SK-N-SH (cell line): ENCODE data around the gene CCDC154. TPM values are rescaled to one million over a fixed set of nuclear protein-coding genes. Genes with fewer than 3 reads are reported as not detected.

Source experiments
- CTCF ChIA-PET: fragments of 300-600, 350-600 bp; formaldehyde crosslinking; extraction: SDS; loops from one replicate; lab custom pipeline; 2021; lab: Yijun Ruan, JAX
- POLR2A ChIA-PET: fragments of 350-600 bp; sonication (Branson Sonifier 250); formaldehyde crosslinking; extraction: SDS; loops from one replicate; lab custom pipeline; 2020; ENCODE audit warnings: antibody characterized with exemption, inconsistent platforms; lab: Yijun Ruan, JAX
- DNase-seq: peaks from one replicate; pipeline ENCODE4 v3.0.0; 2012
- H2AFZ ChIP-seq: fragments of 200-600 bp; sonication (generic); 2 replicates; pipeline ENCODE4 v1.8.1; 2016; ENCODE audit warnings: antibody characterized with exemption, mild to moderate bottlenecking, low read depth
- H3F3A ChIP-seq: fragments of 200-600 bp; sonication (generic); replicated peaks from 2 replicates; pipeline ENCODE3; 2016; ENCODE audit warnings: antibody characterized with exemption, mild to moderate bottlenecking; ENCODE audit not compliant: insufficient read depth
- H3K27ac ChIP-seq, 2 experiments: fragments of 200-500 bp in 1 of 2; fragments of 200-600 bp in 1 of 2; sonication (Bioruptor generic) in 1 of 2; sonication (generic), shearing (Covaris generic) in 1 of 2; 2 replicates each; pipeline versions ENCODE4 v1.5.1 to v1.6.1; 2014 to 2016; ENCODE audit warnings: low read depth in 2 of 2, inconsistent platforms in 1 of 2, low read length in 1 of 2, mild to moderate bottlenecking in 1 of 2, mixed read lengths in 1 of 2
- H3K27me3 ChIP-seq: fragments of 200-600 bp; sonication (generic), shearing (Covaris generic); 2 replicates; pipeline ENCODE4 v1.6.1; 2016; ENCODE audit warnings: mixed run types; ENCODE audit not compliant: insufficient read depth
- H3K36me3 ChIP-seq, 2 experiments: fragments of 200-500 bp in 1 of 2; fragments of 200-600 bp in 1 of 2; sonication (Bioruptor generic) in 1 of 2; sonication (generic) in 1 of 2; replicated peaks in 1 of 2; 2 replicates each; pipeline versions ENCODE3 to v1.5.1; 2014 to 2016; ENCODE audit warnings: low read length in 1 of 2, mild to moderate bottlenecking in 1 of 2; ENCODE audit not compliant: insufficient read depth in 2 of 2, control insufficient read depth in 1 of 2
- H3K4me1 ChIP-seq, 2 experiments: fragments of 200-500 bp in 1 of 2; fragments of 200-600 bp in 1 of 2; sonication (Bioruptor generic) in 1 of 2; sonication (generic), shearing (Covaris generic) in 1 of 2; 2 replicates each; pipeline versions ENCODE4 v1.5.1 to v1.6.1; 2014 to 2016; ENCODE audit warnings: low read depth in 1 of 2, low read length in 1 of 2, mixed run types in 1 of 2; ENCODE audit not compliant: insufficient read depth in 2 of 2, control insufficient read depth in 1 of 2
- H3K4me2 ChIP-seq: fragments of 200-600 bp; sonication (generic), shearing (Covaris generic); 2 replicates; pipeline ENCODE4 v1.6.1; 2017; ENCODE audit warnings: mixed run types
- H3K4me3 ChIP-seq, 2 experiments: fragments of 200-500 bp in 1 of 2; fragments of 200-600 bp in 1 of 2; sonication (Bioruptor generic) in 1 of 2; sonication (generic), shearing (Covaris generic) in 1 of 2; 2 replicates each; pipeline versions ENCODE4 v1.5.1 to v1.8.1; 2014 to 2016; ENCODE audit warnings: low read depth in 2 of 2, inconsistent platforms in 1 of 2, low read length in 1 of 2, mild to moderate bottlenecking in 1 of 2, mixed read lengths in 1 of 2, moderate library complexity in 1 of 2
- H3K79me2 ChIP-seq: fragments of 200-600 bp; sonication (generic); 2 replicates; pipeline ENCODE4 v1.8.1; 2017; ENCODE audit warnings: mild to moderate bottlenecking; ENCODE audit not compliant: insufficient read depth
- H3K9ac ChIP-seq: fragments of 200-600 bp; sonication (generic); 2 replicates; pipeline ENCODE4 v1.6.1; 2017; ENCODE audit warnings: mixed run types
- H3K9me2 ChIP-seq: fragments of 200-600 bp; sonication (generic); 2 replicates; pipeline ENCODE4 v1.6.1; 2017; ENCODE audit warnings: mixed run types
- H3K9me3 ChIP-seq: fragments of 200-600 bp; sonication (generic); 2 replicates; pipeline ENCODE4 v1.6.1; 2017; ENCODE audit warnings: mixed run types, mild to moderate bottlenecking, moderate library complexity
- H4K20me1 ChIP-seq: fragments of 200-600 bp; sonication (generic); 2 replicates; pipeline ENCODE4 v1.6.1; 2017; ENCODE audit warnings: mild to moderate bottlenecking, mixed run types; ENCODE audit not compliant: insufficient read depth
- CHD2 ChIP-seq: fragments of 150-350 bp; IDR thresholded peaks from 2 replicates; pipeline ENCODE4 v1.6.1; 2018; ENCODE audit warnings: low read length; ENCODE audit not compliant: partially characterized antibody
- EP300 ChIP-seq, 2 experiments: IDR thresholded peaks; 2 replicates each; pipeline versions ENCODE4 v1.4.0 to v1.6.1; 2012; ENCODE audit warnings: borderline replicate concordance in 1 of 2, low read depth in 1 of 2, low read length in 1 of 2
- FOXJ3 ChIP-seq: sonication (generic); formaldehyde crosslinking; IDR thresholded peaks from 2 replicates; pipeline ENCODE4 v1.5.1; 2020; ENCODE audit warnings: mild to moderate bottlenecking, missing genetic modification reagents
- FOXM1 ChIP-seq: IDR thresholded peaks from 2 replicates; pipeline ENCODE4 v1.4.0; 2012; ENCODE audit warnings: low read depth, mild to moderate bottlenecking
- GABPA ChIP-seq: IDR thresholded peaks from 2 replicates; pipeline ENCODE4 v1.4.0; 2012; ENCODE audit warnings: low read depth, mild to moderate bottlenecking
- GATA2 ChIP-seq: sonication (generic); formaldehyde crosslinking; IDR thresholded peaks from 2 replicates; pipeline ENCODE4 v1.5.0; 2020; ENCODE audit warnings: mild to moderate bottlenecking, missing genetic modification reagents
- MXI1 ChIP-seq: IDR thresholded peaks from 2 replicates; pipeline ENCODE4 v1.6.1; 2012; ENCODE audit warnings: mild to moderate bottlenecking, low read depth, low read length, improper control_type of control experiment
- POLR2AphosphoS5 ChIP-seq: IDR thresholded peaks from 2 replicates; pipeline ENCODE4 v1.6.1; 2012; ENCODE audit warnings: low read depth, low read length
- RAD21 ChIP-seq: IDR thresholded peaks from 2 replicates; pipeline ENCODE4 v1.6.1; 2012; ENCODE audit warnings: mild to moderate bottlenecking, low read length
- RXRA ChIP-seq: IDR thresholded peaks from 2 replicates; pipeline ENCODE4 v1.4.0; 2012; ENCODE audit warnings: low read depth, mild to moderate bottlenecking, borderline replicate concordance
- SIN3A ChIP-seq: IDR thresholded peaks from 2 replicates; pipeline ENCODE4 v1.6.1; 2012; ENCODE audit warnings: low read depth, mild to moderate bottlenecking, low read length, moderate library complexity, borderline replicate concordance
- SMC3 ChIP-seq: IDR thresholded peaks from 2 replicates; pipeline ENCODE4 v1.6.1; 2012; ENCODE audit warnings: low read depth, low read length, improper control_type of control experiment
- TEAD4 ChIP-seq: IDR thresholded peaks from 2 replicates; pipeline ENCODE4 v1.4.0; 2012; ENCODE audit warnings: mild to moderate bottlenecking, borderline replicate concordance; ENCODE audit not compliant: insufficient read depth
- YY1 ChIP-seq: IDR thresholded peaks from 2 replicates; pipeline ENCODE4 v1.4.0; 2012; ENCODE audit warnings: low read depth, mild to moderate bottlenecking
- WGBS: methylation state at CpG from one replicate; pipeline ENCODE4 v1.1.6; 2017; ENCODE audit warnings: low lambda C conversion rate; 5-methylcytosine and 5-hydroxymethylcytosine counted together
- polyA plus RNA-seq, 3 experiments: library from polyadenylated mRNA; depleted of rRNA; stranded (reverse); fragments of >200 nt; gene quantifications; 2 replicates each; pipeline ENCODE4 v1.2.3, GENCODE V29; 2012
- TF ChIP-seq, protein P1 (sequence below): fragments of 200-600 bp; sonication (generic); IDR thresholded peaks from 2 replicates; pipeline ENCODE4 v1.6.1; 2017; ENCODE audit warnings: antibody characterized with exemption, mild to moderate bottlenecking, moderate library complexity
- TF ChIP-seq, protein P2 (sequence below): fragments of 150-350 bp; IDR thresholded peaks from 2 replicates; pipeline ENCODE4 v1.6.1; 2016; ENCODE audit warnings: mild to moderate bottlenecking, low read depth, low read length
- TF ChIP-seq, protein P3 (sequence below): IDR thresholded peaks from 2 replicates; pipeline ENCODE4; 2012
- TF ChIP-seq, protein P4 (sequence below): IDR thresholded peaks from 2 replicates; pipeline ENCODE4 v1.4.0; 2012; ENCODE audit warnings: low read depth, borderline replicate concordance

The CCDC154 gene
- polyA plus RNA-seq, 1 of the 3 experiments (the other 2 are of a cell fraction): 0.35 TPM

DNA sequence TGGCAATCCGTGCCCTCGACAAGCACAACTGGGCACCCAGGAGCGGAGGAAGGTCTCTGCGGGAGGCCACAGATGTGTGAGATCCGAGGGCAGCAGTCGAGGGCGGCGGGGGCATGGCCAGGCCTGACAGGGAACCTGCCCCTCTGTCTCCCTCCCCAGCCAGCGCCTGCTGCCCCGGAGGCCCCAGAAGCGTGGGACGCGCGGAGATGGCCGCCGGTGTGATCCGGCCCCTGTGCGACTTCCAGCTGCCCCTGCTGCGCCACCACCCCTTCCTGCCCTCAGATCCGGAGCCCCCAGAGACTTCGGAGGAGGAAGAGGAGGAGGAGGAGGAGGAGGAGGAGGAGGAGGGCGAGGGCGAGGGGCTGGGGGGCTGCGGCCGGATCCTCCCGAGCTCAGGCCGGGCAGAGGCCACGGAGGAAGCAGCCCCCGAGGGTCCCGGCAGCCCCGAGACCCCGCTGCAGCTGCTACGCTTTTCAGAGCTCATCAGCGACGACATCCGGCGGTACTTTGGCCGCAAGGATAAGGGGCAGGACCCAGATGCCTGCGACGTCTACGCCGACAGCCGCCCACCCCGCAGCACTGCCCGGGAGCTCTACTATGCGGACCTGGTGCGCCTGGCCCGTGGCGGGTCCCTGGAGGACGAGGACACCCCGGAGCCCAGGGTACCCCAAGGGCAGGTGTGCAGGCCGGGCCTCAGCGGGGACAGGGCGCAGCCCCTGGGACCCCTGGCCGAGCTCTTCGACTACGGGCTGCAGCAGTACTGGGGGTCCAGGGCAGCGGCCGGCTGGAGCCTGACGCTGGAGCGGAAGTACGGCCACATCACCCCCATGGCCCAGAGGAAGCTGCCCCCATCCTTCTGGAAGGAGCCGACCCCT is 11.7 kb downstream of the CCDC154 start:
- Histone ChIP-seq H3K4me1 (peaks cover 0 to 13% of the 10 kb centered on the region in 2 experiments; a peak in 1 of 4 replicates), H3K9me2 (no peaks in the 10 kb centered on the region), H3F3A (no peaks in the 10 kb centered on the region), H3K4me2 (no peak overlapping the region), H3K79me2 (no peaks in the 10 kb centered on the region), H3K9ac (no peak overlapping the region), H3K27ac (no peak overlapping the region), H2AFZ (no peak overlapping the region), H3K27me3 (no peaks in the 10 kb centered on the region), H3K9me3 (no peaks in the 10 kb centered on the region), H3K4me3 (no peak overlapping the region), H4K20me1 (no peaks in the 10 kb centered on the region), H3K36me3 (no peaks in the 10 kb centered on the region)
- CTCF ChIA-PET: interaction anchor here (0.7 to 1.0 kb wide), 2 partner anchors 11 to 60 kb away, joined by 3 read pairs; no protein-coding TSS in a partner anchor
- DNase-seq: no peak
- WGBS: 87% methylated on average over 32 of the region's 63 CpGs
- TF ChIP-seq SIN3A (no peak), FOXM1 (no peak), FOXJ3 (CRISPR knock-in tag) (no peak), MXI1 (no peak), TEAD4 (no peak), GABPA (no peak)
- POLR2A ChIA-PET: interaction anchor here (1.5 kb wide), 1 partner anchor 12 kb away, joined by 7 read pairs; the partner anchor contains the start of gene UQCC4

DNA sequence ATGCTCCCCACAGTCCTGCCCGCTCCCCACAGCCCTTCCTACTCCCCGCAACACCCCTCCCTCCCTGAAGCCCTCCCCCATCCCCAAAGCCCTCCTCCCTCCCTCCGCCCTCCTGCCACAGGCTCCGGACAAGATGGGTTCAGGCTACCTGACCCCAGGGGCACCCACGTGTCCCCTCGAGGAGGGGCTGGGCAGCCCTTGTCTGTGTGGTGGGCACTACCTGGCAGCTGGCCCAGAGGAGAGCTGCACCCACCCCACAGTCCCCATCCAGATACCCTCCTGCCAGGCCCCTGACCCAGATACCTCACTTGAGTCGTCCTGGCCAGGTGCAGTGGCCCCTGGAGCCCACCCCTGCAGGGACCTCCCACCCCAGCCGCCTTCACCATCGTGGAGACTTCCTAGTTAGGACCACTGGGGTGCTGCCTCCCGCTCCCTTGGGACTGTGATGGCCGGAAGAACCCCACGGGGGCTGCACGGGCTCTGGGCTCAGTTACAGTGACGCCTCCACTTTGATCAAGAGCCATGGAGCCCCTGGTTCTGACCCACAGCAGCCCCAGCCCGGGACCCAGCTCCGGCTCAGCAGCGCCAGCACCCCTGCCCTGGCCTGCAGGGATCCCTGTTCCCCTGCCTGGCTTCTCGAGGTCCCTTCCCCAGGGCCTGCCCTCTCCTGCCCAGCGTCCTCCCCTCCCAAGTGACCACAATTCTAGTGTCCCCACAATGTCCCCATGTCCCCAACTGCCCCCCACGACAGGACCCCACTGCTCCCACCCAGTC is 12.7 kb downstream of the CCDC154 start:
- no peak overlapping the region for H3K9ac ChIP-seq
- peaks cover 0 to 13% of the 10 kb centered on the region in 2 experiments; a peak in 1 of 4 replicates for H3K4me1 ChIP-seq
- H3K27ac ChIP-seq: no peak overlapping the region
- no peaks in the 10 kb centered on the region for H3K79me2 ChIP-seq
- 66% methylated on average over 12 of the region's 20 CpGs for WGBS
- H3K4me3 ChIP-seq: no peak overlapping the region
- H3K9me2 ChIP-seq: no peaks in the 10 kb centered on the region
- CTCF ChIA-PET: no interaction called here
- H4K20me1 ChIP-seq: no peaks in the 10 kb centered on the region
- no peaks in the 10 kb centered on the region for H3K27me3 ChIP-seq
- no peaks in the 10 kb centered on the region for H3F3A ChIP-seq
- no peak overlapping the region for H3K4me2 ChIP-seq
- no peak for DNase-seq
- H3K9me3 ChIP-seq: no peaks in the 10 kb centered on the region
- H2AFZ ChIP-seq: no peak overlapping the region
- POLR2A ChIA-PET: interaction anchor here (2.3 kb wide), 1 partner anchor 11 kb away, joined by 6 read pairs; the partner anchor contains the start of gene UQCC4
- H3K36me3 ChIP-seq: no peaks in the 10 kb centered on the region
- TF ChIP-seq, protein P1, sequence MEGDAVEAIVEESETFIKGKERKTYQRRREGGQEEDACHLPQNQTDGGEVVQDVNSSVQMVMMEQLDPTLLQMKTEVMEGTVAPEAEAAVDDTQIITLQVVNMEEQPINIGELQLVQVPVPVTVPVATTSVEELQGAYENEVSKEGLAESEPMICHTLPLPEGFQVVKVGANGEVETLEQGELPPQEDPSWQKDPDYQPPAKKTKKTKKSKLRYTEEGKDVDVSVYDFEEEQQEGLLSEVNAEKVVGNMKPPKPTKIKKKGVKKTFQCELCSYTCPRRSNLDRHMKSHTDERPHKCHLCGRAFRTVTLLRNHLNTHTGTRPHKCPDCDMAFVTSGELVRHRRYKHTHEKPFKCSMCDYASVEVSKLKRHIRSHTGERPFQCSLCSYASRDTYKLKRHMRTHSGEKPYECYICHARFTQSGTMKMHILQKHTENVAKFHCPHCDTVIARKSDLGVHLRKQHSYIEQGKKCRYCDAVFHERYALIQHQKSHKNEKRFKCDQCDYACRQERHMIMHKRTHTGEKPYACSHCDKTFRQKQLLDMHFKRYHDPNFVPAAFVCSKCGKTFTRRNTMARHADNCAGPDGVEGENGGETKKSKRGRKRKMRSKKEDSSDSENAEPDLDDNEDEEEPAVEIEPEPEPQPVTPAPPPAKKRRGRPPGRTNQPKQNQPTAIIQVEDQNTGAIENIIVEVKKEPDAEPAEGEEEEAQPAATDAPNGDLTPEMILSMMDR: no peak
- no peak for TF ChIP-seq SMC3
- TF ChIP-seq POLR2AphosphoS5: no peak
- no peak for TF ChIP-seq EP300 (IDR thresholded peaks at IDR 0.05; ENCODE audit: borderline replicate concordance in 1 of 2, low read depth in 1 of 2, low read length in 1 of 2)
- TF ChIP-seq, protein P2, sequence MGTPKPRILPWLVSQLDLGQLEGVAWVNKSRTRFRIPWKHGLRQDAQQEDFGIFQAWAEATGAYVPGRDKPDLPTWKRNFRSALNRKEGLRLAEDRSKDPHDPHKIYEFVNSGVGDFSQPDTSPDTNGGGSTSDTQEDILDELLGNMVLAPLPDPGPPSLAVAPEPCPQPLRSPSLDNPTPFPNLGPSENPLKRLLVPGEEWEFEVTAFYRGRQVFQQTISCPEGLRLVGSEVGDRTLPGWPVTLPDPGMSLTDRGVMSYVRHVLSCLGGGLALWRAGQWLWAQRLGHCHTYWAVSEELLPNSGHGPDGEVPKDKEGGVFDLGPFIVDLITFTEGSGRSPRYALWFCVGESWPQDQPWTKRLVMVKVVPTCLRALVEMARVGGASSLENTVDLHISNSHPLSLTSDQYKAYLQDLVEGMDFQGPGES: no peak
- no peak for TF ChIP-seq SIN3A
- no peak for TF ChIP-seq GABPA
- TF ChIP-seq, protein P3, sequence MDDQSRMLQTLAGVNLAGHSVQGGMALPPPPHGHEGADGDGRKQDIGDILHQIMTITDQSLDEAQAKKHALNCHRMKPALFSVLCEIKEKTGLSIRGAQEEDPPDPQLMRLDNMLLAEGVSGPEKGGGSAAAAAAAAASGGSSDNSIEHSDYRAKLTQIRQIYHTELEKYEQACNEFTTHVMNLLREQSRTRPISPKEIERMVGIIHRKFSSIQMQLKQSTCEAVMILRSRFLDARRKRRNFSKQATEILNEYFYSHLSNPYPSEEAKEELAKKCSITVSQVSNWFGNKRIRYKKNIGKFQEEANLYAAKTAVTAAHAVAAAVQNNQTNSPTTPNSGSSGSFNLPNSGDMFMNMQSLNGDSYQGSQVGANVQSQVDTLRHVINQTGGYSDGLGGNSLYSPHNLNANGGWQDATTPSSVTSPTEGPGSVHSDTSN: no peak
- TF ChIP-seq, protein P4, sequence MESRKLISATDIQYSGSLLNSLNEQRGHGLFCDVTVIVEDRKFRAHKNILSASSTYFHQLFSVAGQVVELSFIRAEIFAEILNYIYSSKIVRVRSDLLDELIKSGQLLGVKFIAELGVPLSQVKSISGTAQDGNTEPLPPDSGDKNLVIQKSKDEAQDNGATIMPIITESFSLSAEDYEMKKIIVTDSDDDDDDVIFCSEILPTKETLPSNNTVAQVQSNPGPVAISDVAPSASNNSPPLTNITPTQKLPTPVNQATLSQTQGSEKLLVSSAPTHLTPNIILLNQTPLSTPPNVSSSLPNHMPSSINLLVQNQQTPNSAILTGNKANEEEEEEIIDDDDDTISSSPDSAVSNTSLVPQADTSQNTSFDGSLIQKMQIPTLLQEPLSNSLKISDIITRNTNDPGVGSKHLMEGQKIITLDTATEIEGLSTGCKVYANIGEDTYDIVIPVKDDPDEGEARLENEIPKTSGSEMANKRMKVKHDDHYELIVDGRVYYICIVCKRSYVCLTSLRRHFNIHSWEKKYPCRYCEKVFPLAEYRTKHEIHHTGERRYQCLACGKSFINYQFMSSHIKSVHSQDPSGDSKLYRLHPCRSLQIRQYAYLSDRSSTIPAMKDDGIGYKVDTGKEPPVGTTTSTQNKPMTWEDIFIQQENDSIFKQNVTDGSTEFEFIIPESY: no peak
- TF ChIP-seq RAD21: no peak
- no peak for TF ChIP-seq YY1
- no peak for TF ChIP-seq CHD2
- no peak for TF ChIP-seq GATA2
- TF ChIP-seq RXRA: no peak
- TF ChIP-seq MXI1: no peak
